ENCODE measurements around the gene ZDHHC1. TPM values are rescaled to one million over a fixed set of nuclear protein-coding genes. Genes with fewer than 3 reads are reported as not detected.

Gene ZDHHC1
- total RNA-seq, 2 donors from 2014 or later, result 8.4 to 10.6 TPM

GRCh38 chr16:67388191-67388590, 28.1 kb downstream of the ZDHHC1 start:
- Mint-ChIP-seq H3K4me3 (no peak overlapping the region), H3K27ac (no peak overlapping the region), H3K9me3 (no peaks in the 10 kb centered on the region), H3K36me3 (ENCODE audit: low read depth) (no peaks in the 10 kb centered on the region), H3K4me1 (no peaks in the 10 kb centered on the region), H3K27me3 (ENCODE audit: insufficient read depth) (peaks cover 50% of the 10 kb centered on the region)
- WGBS, 2 experiments (ENCODE audit: insufficient coverage in 1 of 2, insufficient read length in 1 of 2), result 93 to 96% methylated on average over 5 to 8 of the region's 8 CpGs
- DNase-seq, result no peak
- Histone ChIP-seq H3K9me3 (ENCODE audit: control insufficient read depth, low read length) (no peaks in the 10 kb centered on the region), H3K36me3 (ENCODE audit: control insufficient read depth, insufficient read depth, low read length) (no peaks in the 10 kb centered on the region), H3K9ac (ENCODE audit: extremely low read depth, low read length, poor library complexity, severe bottlenecking) (no peak overlapping the region), H3K27ac (ENCODE audit: low read depth, low read length) (no peak overlapping the region), H3K27me3 (ENCODE audit: control insufficient read depth, insufficient read depth, low read length, poor library complexity, severe bottlenecking) (peaks cover 15% of the 10 kb centered on the region), H3K4me1 (ENCODE audit: control insufficient read depth, insufficient read depth, low read length) (peaks cover 5% of the 10 kb centered on the region), H3K4me3 (ENCODE audit: low read length) (no peak overlapping the region)
- TF ChIP-seq CTCF (conservative IDR thresholded peaks at IDR 0.05), result no peak

DNA sequence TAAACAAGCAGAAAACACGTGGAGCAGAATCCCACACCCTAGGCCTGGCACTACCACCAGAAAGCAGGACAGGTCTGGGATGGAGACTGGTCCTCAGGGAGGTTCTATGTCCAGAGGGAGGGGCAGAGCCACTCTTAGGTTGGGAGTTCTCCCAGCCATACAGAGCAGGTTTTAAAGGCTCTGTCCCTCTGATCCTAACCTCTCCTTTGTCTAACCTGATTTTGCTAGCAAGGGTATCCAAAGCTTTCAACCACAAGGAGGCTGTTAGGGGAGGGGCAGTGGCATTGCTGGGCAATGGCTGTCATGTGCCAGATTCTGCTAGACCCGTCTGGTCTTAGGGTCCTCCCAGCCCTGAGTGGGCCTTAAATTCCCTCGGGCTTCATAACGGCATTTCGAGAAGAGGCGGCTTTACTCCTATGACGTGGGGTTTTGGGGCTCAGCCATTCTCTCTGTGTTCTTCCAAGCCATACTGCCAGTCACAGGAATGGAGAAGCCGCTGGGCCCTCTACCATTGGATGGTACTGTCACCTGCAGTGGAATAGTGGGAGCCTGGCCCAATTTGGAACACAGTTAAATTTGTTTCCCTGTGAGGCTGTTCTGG, 28.7 kb downstream of the ZDHHC1 start:
- no peaks in the 10 kb centered on the region for H3K4me1 Mint-ChIP-seq
- Histone ChIP-seq H3K27me3 (ENCODE audit: control insufficient read depth, insufficient read depth, low read length, poor library complexity, severe bottlenecking) (peaks cover 9% of the 10 kb centered on the region), H3K27ac (ENCODE audit: low read depth, low read length) (no peak overlapping the region), H3K9ac (ENCODE audit: extremely low read depth, low read length, poor library complexity, severe bottlenecking) (no peak overlapping the region), H3K4me1 (ENCODE audit: control insufficient read depth, insufficient read depth, low read length) (peaks cover under 1% of the 10 kb centered on the region), H3K4me3 (ENCODE audit: low read length) (no peak overlapping the region), H3K36me3 (ENCODE audit: control insufficient read depth, insufficient read depth, low read length) (no peaks in the 10 kb centered on the region), H3K9me3 (ENCODE audit: control insufficient read depth, low read length) (no peaks in the 10 kb centered on the region)
- no peak overlapping the region for H3K4me3 Mint-ChIP-seq
- H3K27ac Mint-ChIP-seq, result no peak overlapping the region
- no peaks in the 10 kb centered on the region for H3K36me3 Mint-ChIP-seq (ENCODE audit: low read depth)
- no peaks in the 10 kb centered on the region for H3K9me3 Mint-ChIP-seq
- DNase-seq, result no peak
- TF ChIP-seq CTCF (conservative IDR thresholded peaks at IDR 0.05), result no peak
- 81 to 84% methylated on average over 7 to 8 of the region's 8 CpGs for WGBS, 2 experiments (ENCODE audit: insufficient coverage in 1 of 2, insufficient read length in 1 of 2)
- peaks cover 44% of the 10 kb centered on the region for H3K27me3 Mint-ChIP-seq (ENCODE audit: insufficient read depth)

- Histone ChIP-seq H3K27me3 (ENCODE audit: control insufficient read depth, insufficient read depth, low read length, poor library complexity, severe bottlenecking) (peaks cover 3% of the 10 kb centered on the region), H3K9ac (ENCODE audit: extremely low read depth, low read length, poor library complexity, severe bottlenecking) (no peak overlapping the region), H3K9me3 (ENCODE audit: control insufficient read depth, low read length) (no peaks in the 10 kb centered on the region), H3K36me3 (ENCODE audit: control insufficient read depth, insufficient read depth, low read length) (no peaks in the 10 kb centered on the region), H3K4me3 (ENCODE audit: low read length) (no peak overlapping the region), H3K4me1 (ENCODE audit: control insufficient read depth, insufficient read depth, low read length) (no peaks in the 10 kb centered on the region), H3K27ac (ENCODE audit: low read depth, low read length) (no peak overlapping the region)
- no peaks in the 10 kb centered on the region for H3K4me1 Mint-ChIP-seq
- peaks cover 41% of the 10 kb centered on the region for H3K27me3 Mint-ChIP-seq (ENCODE audit: insufficient read depth)
- DNase-seq, result no peak
- TF ChIP-seq CTCF (conservative IDR thresholded peaks at IDR 0.05), result no peak
- H3K4me3 Mint-ChIP-seq, result no peak overlapping the region
- no peaks in the 10 kb centered on the region for H3K9me3 Mint-ChIP-seq
- H3K36me3 Mint-ChIP-seq (ENCODE audit: low read depth), result no peaks in the 10 kb centered on the region
- 86 to 91% methylated on average over 4 to 5 of the region's 5 CpGs for WGBS, 2 experiments (ENCODE audit: insufficient coverage in 1 of 2, insufficient read length in 1 of 2)
- no peak overlapping the region for H3K27ac Mint-ChIP-seq
Measured at GRCh38 chr16:67386861-67387455, 29.3 kb downstream of the ZDHHC1 start.

All from endodermal cell (in vitro differentiated cells).